H1 (cell line): ENCODE data around the gene FBXL5. TPM values are rescaled to one million over a fixed set of nuclear protein-coding genes. Genes with fewer than 3 reads are reported as not detected.

Experiments used
- CTCF ChIA-PET: fragments of 300-600 bp; sonication (Branson Sonifier 250); formaldehyde crosslinking; loops from one replicate; lab custom pipeline; 2021; ENCODE audit not compliant: partially characterized antibody; lab: Charles Lee
- POLR2A ChIA-PET: fragments of 300-600 bp; sonication (Branson Sonifier 250); formaldehyde crosslinking; loops from one replicate; lab custom pipeline; 2021; ENCODE audit warnings: inconsistent platforms; ENCODE audit not compliant: partially characterized antibody; lab: Charles Lee
- DNase-seq, 2 experiments: peaks; one replicate each; pipeline versions ENCODE4 v3.0.0 to v3.0.0-alpha.2; 2010 to 2022; ENCODE audit warnings: low spot score in 2 of 2, low read depth in 1 of 2, mixed read lengths in 1 of 2
- FAIRE-seq: peaks from 2 replicates; lab custom pipeline; 2011; peaks lifted over from hg19 to GRCh38; lab: Jason Lieb, UNC
- H2AFZ ChIP-seq: 2 replicates; pipeline ENCODE4 v1.8.1; 2012; ENCODE audit warnings: low read length, inconsistent platforms
- H2AK5ac ChIP-seq: 2 replicates; pipeline ENCODE4 v1.6.1; 2013; ENCODE audit warnings: low read depth, low read length
- H2BK120ac ChIP-seq: replicated peaks from 2 replicates; pipeline ENCODE3; 2013; ENCODE audit warnings: low read depth, low read length, inconsistent platforms
- H2BK12ac ChIP-seq: 2 replicates; pipeline ENCODE4 v1.6.1; 2013; ENCODE audit warnings: low read depth, low read length
- H2BK15ac ChIP-seq: 2 replicates; pipeline ENCODE4 v1.6.1; 2013; ENCODE audit warnings: low read length
- H2BK20ac ChIP-seq: 2 replicates; pipeline ENCODE4 v1.6.1; 2013; ENCODE audit warnings: low read length
- H2BK5ac ChIP-seq: 2 replicates; pipeline ENCODE4 v1.6.1; 2013; ENCODE audit warnings: low read depth, low read length
- H3K14ac ChIP-seq: 2 replicates; pipeline ENCODE4 v1.6.1; 2013; ENCODE audit warnings: inconsistent platforms; ENCODE audit not compliant: insufficient read length
- H3K18ac ChIP-seq: 2 replicates; pipeline ENCODE4 v1.6.1; 2013; ENCODE audit warnings: low read length; ENCODE audit errors: extremely low read depth
- H3K23ac ChIP-seq: 2 replicates; pipeline ENCODE4 v1.6.1; 2013; ENCODE audit warnings: inconsistent platforms; ENCODE audit not compliant: insufficient read length
- H3K23me2 ChIP-seq: 2 replicates; pipeline ENCODE4 v1.6.1; 2013; ENCODE audit warnings: low read depth, low read length
- H3K27ac ChIP-seq: 2 replicates; pipeline ENCODE4 v1.6.1; 2011; ENCODE audit warnings: low read depth, low read length, inconsistent platforms
- H3K27me3 ChIP-seq, 4 experiments: replicated peaks in 1 of 4; 1 replicate in 1 of 4; 2 replicates in 3 of 4; pipeline versions ENCODE4 v1.6.1 to v1.8.1; 2011 to 2013; ENCODE audit warnings: low read length in 3 of 4, mild to moderate bottlenecking in 3 of 4, inconsistent platforms in 2 of 4, mixed read lengths in 2 of 4, moderate library complexity in 1 of 4; ENCODE audit not compliant: control insufficient read depth in 3 of 4, insufficient read depth in 3 of 4; ENCODE audit errors: extremely low read depth in 1 of 4
- H3K36me3 ChIP-seq, 4 experiments: 2 replicates each; pipeline versions ENCODE4 v1.6.1 to v1.8.1; 2011 to 2013; ENCODE audit warnings: mild to moderate bottlenecking in 4 of 4, low read length in 3 of 4, moderate library complexity in 2 of 4, control low read depth in 1 of 4, inconsistent platforms in 1 of 4; ENCODE audit not compliant: insufficient read depth in 4 of 4, control insufficient read depth in 2 of 4
- H3K4ac ChIP-seq: replicated peaks from 2 replicates; pipeline ENCODE3; 2013; ENCODE audit warnings: low read length, low read depth, mixed read lengths, inconsistent platforms; ENCODE audit not compliant: insufficient read length
- H3K4me1 ChIP-seq, 4 experiments: replicated peaks in 1 of 4; 1 replicate in 1 of 4; 2 replicates in 3 of 4; pipeline versions ENCODE4 v1.6.1 to v1.8.1; 2011 to 2013; ENCODE audit warnings: low read length in 3 of 4, inconsistent platforms in 2 of 4, mixed read lengths in 1 of 4; ENCODE audit not compliant: insufficient read depth in 4 of 4, control insufficient read depth in 3 of 4
- H3K4me2 ChIP-seq, 2 experiments: 2 replicates each; pipeline versions ENCODE4 v1.6.1 to v1.8.1; 2011 to 2013; ENCODE audit warnings: low read depth in 2 of 2, low read length in 2 of 2, control low read depth in 1 of 2, inconsistent platforms in 1 of 2, mild to moderate bottlenecking in 1 of 2; ENCODE audit not compliant: insufficient read depth in 1 of 2
- H3K4me3 ChIP-seq, 4 experiments: fragments of 200-600, 300-600 bp in 1 of 4; sonication (generic), shearing (Covaris generic), sonication (Bioruptor Twin) in 1 of 4; 2 replicates each; pipeline versions ENCODE4 v1.5.1 to v1.8.1; 2011 to 2016; ENCODE audit warnings: low read length in 4 of 4, low read depth in 3 of 4, control low read depth in 2 of 4, inconsistent platforms in 2 of 4, mild to moderate bottlenecking in 2 of 4, mixed read lengths in 1 of 4, moderate library complexity in 1 of 4; ENCODE audit not compliant: insufficient read depth in 2 of 4; ENCODE audit errors: extremely low read depth in 1 of 4
- H3K56ac ChIP-seq: replicated peaks from 2 replicates; pipeline ENCODE3; 2013; ENCODE audit warnings: low read depth, mild to moderate bottlenecking, mixed read lengths, low read length, inconsistent platforms; ENCODE audit not compliant: insufficient read length
- H3K79me1 ChIP-seq: 2 replicates; pipeline ENCODE4 v1.6.1; 2013; ENCODE audit warnings: low read depth, low read length, control low read depth
- H3K79me2 ChIP-seq, 2 experiments: 2 replicates each; pipeline versions ENCODE4 v1.6.1 to v1.8.1; 2012 to 2013; ENCODE audit warnings: low read length in 2 of 2, mild to moderate bottlenecking in 2 of 2, inconsistent platforms in 1 of 2; ENCODE audit not compliant: insufficient read depth in 2 of 2, control insufficient read depth in 1 of 2
- H3K9ac ChIP-seq, 4 experiments: replicated peaks in 1 of 4; 1 replicate in 1 of 4; 2 replicates in 3 of 4; pipeline versions ENCODE4 v1.6.1 to v1.8.1; 2011 to 2013; ENCODE audit warnings: low read depth in 3 of 4, low read length in 3 of 4, control low read depth in 2 of 4, mild to moderate bottlenecking in 2 of 4, moderate library complexity in 2 of 4, inconsistent platforms in 1 of 4; ENCODE audit errors: extremely low read depth in 1 of 4
- H3K9me3 ChIP-seq, 2 experiments: 2 replicates each; pipeline versions ENCODE4 v1.6.1 to v1.8.1; 2012 to 2013; ENCODE audit warnings: mild to moderate bottlenecking in 2 of 2, moderate library complexity in 2 of 2, control low read depth in 1 of 2, inconsistent platforms in 1 of 2, low read depth in 1 of 2, low read length in 1 of 2, mixed read lengths in 1 of 2; ENCODE audit not compliant: insufficient read depth in 2 of 2
- H4K20me1 ChIP-seq, 2 experiments: replicated peaks in 1 of 2; 2 replicates each; pipeline versions ENCODE3 to v1.8.1; 2011 to 2013; ENCODE audit warnings: inconsistent platforms in 2 of 2, low read length in 2 of 2, mild to moderate bottlenecking in 1 of 2; ENCODE audit not compliant: insufficient read depth in 2 of 2, control insufficient read depth in 1 of 2
- H4K5ac ChIP-seq: 2 replicates; pipeline ENCODE4 v1.6.1; 2013; ENCODE audit warnings: low read length, low read depth, mixed read lengths, inconsistent platforms; ENCODE audit not compliant: insufficient read length
- H4K8ac ChIP-seq: 2 replicates; pipeline ENCODE4 v1.8.0; 2013; ENCODE audit warnings: mild to moderate bottlenecking, moderate library complexity, low read length, inconsistent platforms; ENCODE audit not compliant: insufficient read depth; ENCODE audit errors: extremely low read depth
- H4K91ac ChIP-seq: replicated peaks from 2 replicates; pipeline ENCODE3; 2013; ENCODE audit warnings: low read length, mixed read lengths, inconsistent platforms; ENCODE audit not compliant: insufficient read length
- BACH1 ChIP-seq: IDR thresholded peaks from 2 replicates; pipeline ENCODE4 v1.6.1; 2012; ENCODE audit warnings: low read length, improper control_type of control experiment
- CBX5 ChIP-seq: fragments of 300-800, 300-1000 bp; sonication (generic); IDR thresholded peaks from 2 replicates; pipeline ENCODE4 v1.7.1; 2016; ENCODE audit warnings: antibody characterized with exemption, low read length, low read depth
- CEBPB ChIP-seq: IDR thresholded peaks from 2 replicates; pipeline ENCODE4 v1.6.1; 2012; ENCODE audit warnings: low read depth, low read length
- FOSL1 ChIP-seq: IDR thresholded peaks from 2 replicates; pipeline ENCODE4 v1.6.1; 2011; ENCODE audit warnings: mild to moderate bottlenecking, low read depth, low read length, moderate library complexity; ENCODE audit not compliant: insufficient read depth
- KDM1A ChIP-seq: fragments of 200-600, 300-600 bp; sonication (generic); IDR thresholded peaks from 2 replicates; pipeline ENCODE4 v1.7.1; 2016; ENCODE audit warnings: mild to moderate bottlenecking, low read length, borderline replicate concordance
- MAFK ChIP-seq: IDR thresholded peaks from 2 replicates; pipeline ENCODE4 v1.6.1; 2012; ENCODE audit warnings: low read depth, mild to moderate bottlenecking, improper control_type of control experiment, low read length
- MAX ChIP-seq: IDR thresholded peaks from 2 replicates; pipeline ENCODE4 v1.6.1; 2012; ENCODE audit warnings: inconsistent platforms
- SIN3A ChIP-seq, 2 experiments: IDR thresholded peaks in 1 of 2; conservative IDR thresholded peaks in 1 of 2; 2 replicates each; pipeline ENCODE4 v1.6.1; 2011 to 2012; ENCODE audit warnings: low read length in 2 of 2, improper control_type of control experiment in 1 of 2, low read depth in 1 of 2, mild to moderate bottlenecking in 1 of 2
- SIX5 ChIP-seq: IDR thresholded peaks from 2 replicates; pipeline ENCODE4 v1.6.1; 2011; ENCODE audit warnings: mild to moderate bottlenecking, low read depth, low read length
- SUZ12 ChIP-seq: fragments of 200-600 bp; sonication (generic); IDR thresholded peaks from 2 replicates; pipeline ENCODE4 v1.6.1; 2012; ENCODE audit warnings: mild to moderate bottlenecking, inconsistent platforms, low read length, moderate library complexity, mixed read lengths
- TAF1 ChIP-seq: IDR thresholded peaks from 2 replicates; pipeline ENCODE4 v1.6.1; 2011; ENCODE audit warnings: mild to moderate bottlenecking, low read depth, low read length
- WGBS, 2 experiments: shearing (Covaris generic) in 1 of 2; methylation state at CpG; one replicate each; pipeline versions ENCODE4 v1.1.6 to v1.1.7; 2013 to 2015; ENCODE audit warnings: low lambda C conversion rate in 2 of 2, mixed read lengths in 2 of 2, inconsistent platforms in 1 of 2, low coverage in 1 of 2, missing lambda C conversion rate in 1 of 2; ENCODE audit not compliant: insufficient replicate concordance in 2 of 2, insufficient coverage in 1 of 2, insufficient read length in 1 of 2; ENCODE audit errors: extremely low coverage in 1 of 2, missing lambda C conversion rate in 1 of 2; 5-methylcytosine and 5-hydroxymethylcytosine counted together
- polyA plus RNA-seq, 7 experiments: library from polyadenylated mRNA; depleted of rRNA in 3 of 7; stranded (reverse) in 5 of 7; unstranded in 2 of 7; fragments of >200 nt in 5 of 7; fragments of 200-250 nt in 2 of 7; gene quantifications; 1 replicate in 5 of 7; 2 replicates in 1 of 7; 4 replicates in 1 of 7; pipeline versions ENCODE4 v1.2.1 to v1.2.3, GENCODE V29; 2011 to 2013; ENCODE audit warnings: missing spikeins in 2 of 7, mixed read lengths in 2 of 7
- total RNA-seq: library from RNA; stranded (reverse); fragmentation: NEBNext Ultra II Directional; extraction: Animal tissue kit (Norgen Biotek cat#: 25700); gene quantifications from 2 replicates; pipeline ENCODE4 v1.2.1, GENCODE V29; 2021

The FBXL5 gene
- total and polyA plus RNA-seq, 2 of the 8 experiments (the other 6 are each of a cell fraction or from before 2014, with no cell fraction given): 34.6 to 62.7 TPM

GRCh38 chr4:15636818-15637217, 18.3 kb downstream of the FBXL5 start:
- no peak overlapping the region for H2AK5ac ChIP-seq
- H4K91ac ChIP-seq: no peak overlapping the region
- H3K79me2 ChIP-seq: no peaks in the 10 kb centered on the region
- no peak overlapping the region for H3K56ac ChIP-seq
- 100% methylated on average over 1 of the region's 1 CpG; no CpG with 5 or more reads in 1 of the 2 experiments for WGBS, 2 experiments
- H3K9ac ChIP-seq: no peak overlapping the region
- no peak overlapping the region for H2BK5ac ChIP-seq
- peaks cover 2 to 56% (median 14%) of the 10 kb centered on the region in 4 experiments; a peak in 6 of 8 replicates for H3K36me3 ChIP-seq
- no peak overlapping the region for H2AFZ ChIP-seq
- H4K20me1 ChIP-seq: no peaks in the 10 kb centered on the region
- no peak overlapping the region for H3K4me2 ChIP-seq
- CTCF ChIA-PET: interaction anchor here (0.7 to 1.9 kb wide), 2 partner anchors 12 to 22 kb away, joined by 4 to 9 read pairs; no protein-coding TSS in a partner anchor
- POLR2A ChIA-PET: interaction anchor here (1.7 kb wide), 1 partner anchor 18 kb away, joined by 6 read pairs; the partner anchor contains the start of gene FBXL5
- no peaks in the 10 kb centered on the region for H3K23me2 ChIP-seq
- no peaks in the 10 kb centered on the region for H3K4me1 ChIP-seq
- H3K79me1 ChIP-seq: no peaks in the 10 kb centered on the region
- no peak overlapping the region for H3K18ac ChIP-seq
- H4K8ac ChIP-seq: no peak overlapping the region
- no peaks in the 10 kb centered on the region for H3K27me3 ChIP-seq
- H3K4ac ChIP-seq: no peak overlapping the region
- DNase-seq (no peak), FAIRE-seq (peak; percentile 50)
- no peak overlapping the region for H3K4me3 ChIP-seq
- H3K14ac ChIP-seq: no peak overlapping the region
- no peak overlapping the region for H2BK20ac ChIP-seq
- no peak overlapping the region for H3K27ac ChIP-seq
- no peak overlapping the region for H2BK120ac ChIP-seq
- H3K9me3 ChIP-seq: no peaks in the 10 kb centered on the region
- no peak overlapping the region for H2BK15ac ChIP-seq
- no peak overlapping the region for H4K5ac ChIP-seq
- no peak overlapping the region for H2BK12ac ChIP-seq
- no peak overlapping the region for H3K23ac ChIP-seq
- TF ChIP-seq SUZ12: no peak
- TF ChIP-seq CEBPB: no peak
- TF ChIP-seq MAFK: no peak
- TF ChIP-seq KDM1A: no peak
- no peak for TF ChIP-seq CBX5
- no peak for TF ChIP-seq SIX5
- no peak for TF ChIP-seq FOSL1
- TF ChIP-seq BACH1: no peak
- TF ChIP-seq TAF1: no peak
- no peak for TF ChIP-seq SIN3A (conservative IDR thresholded peaks at IDR 0.05 in 1 of 2, IDR thresholded peaks at IDR 0.05 in 1 of 2; ENCODE audit: low read depth in 1 of 2, low read length in 2 of 2)
- no peak for TF ChIP-seq MAX
